Activated T-cell treated with anti-CD3 and anti-CD28 coated beads, Interleukin-2, amount 50 U/mL, for 4 hours (primary cell): ENCODE data around the gene POU3F3. TPM values are rescaled to one million over a fixed set of nuclear protein-coding genes. Genes with fewer than 3 reads are reported as not detected.

Experiments used
- ATAC-seq, 2 donors: fragments of 200-7000 bp; cut with Tn5 transposase; one replicate each; pipeline ENCODE4 v1.10.0; 2021
- DNase-seq: peaks from one replicate; pipeline ENCODE4 v3.0.0-alpha.2; 2020
- H3K27me3 Mint-ChIP-seq: one replicate; pipeline ENCODE4 v1.8.0; 2021; ENCODE audit warnings: low read depth, mixed read lengths
- H3K36me3 Mint-ChIP-seq: one replicate; pipeline ENCODE4 v1.8.0; 2022; ENCODE audit warnings: mixed read lengths; ENCODE audit not compliant: insufficient read depth
- H3K4me1 Mint-ChIP-seq: one replicate; pipeline ENCODE4 v1.8.0; 2021; ENCODE audit warnings: low read depth, mixed read lengths
- H3K4me3 Mint-ChIP-seq: one replicate; pipeline ENCODE4 v1.8.0; 2021; ENCODE audit warnings: mild to moderate bottlenecking, moderate library complexity, mixed read lengths
- H3K9me3 Mint-ChIP-seq: one replicate; pipeline ENCODE4 v1.8.0; 2021; ENCODE audit warnings: mixed read lengths
- total RNA-seq, 3 donors: library from RNA; stranded (reverse); gene quantifications; one replicate each; pipeline ENCODE4 v1.2.1, GENCODE V29; 2021

POU3F3 gene
- total RNA-seq, 3 donors from 2014 or later: not detected

DNA sequence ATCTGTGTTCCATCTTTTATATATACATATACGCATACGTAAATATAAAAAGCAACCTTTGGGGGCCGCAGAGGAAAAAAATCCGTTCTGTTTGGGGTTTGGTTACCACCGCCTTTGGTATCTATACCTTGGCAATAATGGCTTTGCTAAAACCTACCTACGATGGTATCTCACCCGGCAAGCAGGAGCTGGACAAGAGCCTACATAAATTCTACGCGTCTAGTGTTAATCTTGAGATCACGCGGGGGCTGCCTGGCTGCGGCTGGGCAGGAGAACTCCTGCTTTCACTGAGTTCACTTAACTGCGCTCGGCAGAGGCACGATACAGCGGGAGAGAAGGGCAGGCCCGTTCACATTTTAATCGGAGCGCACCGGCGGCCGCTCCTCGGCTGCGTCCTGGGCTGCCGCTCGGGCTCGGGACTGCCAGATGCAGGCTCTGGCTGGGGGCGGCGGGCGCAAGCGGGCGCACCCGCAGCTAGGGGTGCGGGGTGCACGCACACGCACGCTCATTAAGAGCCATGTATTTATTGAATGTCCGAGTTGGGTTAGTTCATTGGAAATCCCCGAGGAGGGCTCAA, 1.7 kb upstream of the POU3F3 start:
- Mint-ChIP-seq H3K27me3 (peaks cover 73% of the 10 kb centered on the region), H3K36me3 (no peaks in the 10 kb centered on the region), H3K4me1 (peaks cover 29% of the 10 kb centered on the region), H3K4me3 (peak overlapping the region; percentile 60), H3K9me3 (no peaks in the 10 kb centered on the region)
- peak in 1 of 2 donors; percentile 35 for ATAC-seq
- DNase-seq: no peak

DNA sequence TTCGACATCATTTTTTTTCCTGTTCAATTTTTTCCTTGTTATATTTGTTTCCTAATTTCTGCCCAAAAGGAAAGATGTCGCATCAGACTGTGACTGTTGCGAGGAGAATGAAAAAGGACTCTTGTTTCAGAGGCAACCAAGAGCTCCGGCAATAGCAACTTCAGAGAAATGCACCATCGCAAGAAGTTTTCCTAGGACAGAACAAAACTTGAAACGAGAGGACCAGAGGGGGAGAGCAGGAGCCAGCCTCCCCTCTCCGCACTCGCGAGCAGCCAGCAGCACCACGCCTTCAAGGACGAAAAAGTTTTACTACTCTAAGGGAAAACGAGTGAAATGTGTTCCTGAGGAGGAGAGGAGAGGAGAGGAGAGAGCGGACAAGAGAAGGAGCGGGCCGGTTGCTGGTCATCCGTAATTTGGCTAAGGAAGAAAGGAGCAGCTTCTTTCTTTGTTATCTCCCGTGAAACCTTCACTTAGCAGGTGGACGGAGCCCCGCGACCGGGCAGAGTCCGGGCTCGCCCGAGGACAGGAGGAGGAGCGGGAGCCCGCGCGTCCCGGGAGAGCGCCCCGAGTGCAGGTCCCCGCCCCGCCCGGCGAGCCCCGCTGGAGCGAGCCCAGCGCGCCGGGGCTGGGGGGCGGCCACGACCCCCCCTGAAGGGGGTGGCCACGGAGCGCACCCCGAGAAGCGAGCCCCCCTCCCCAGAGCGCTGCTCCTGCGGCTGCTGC, 744 bp downstream of the POU3F3 start:
- peak overlapping the region; percentile 81 for H3K4me3 Mint-ChIP-seq
- peaks cover 33% of the 10 kb centered on the region for H3K4me1 Mint-ChIP-seq

DNA sequence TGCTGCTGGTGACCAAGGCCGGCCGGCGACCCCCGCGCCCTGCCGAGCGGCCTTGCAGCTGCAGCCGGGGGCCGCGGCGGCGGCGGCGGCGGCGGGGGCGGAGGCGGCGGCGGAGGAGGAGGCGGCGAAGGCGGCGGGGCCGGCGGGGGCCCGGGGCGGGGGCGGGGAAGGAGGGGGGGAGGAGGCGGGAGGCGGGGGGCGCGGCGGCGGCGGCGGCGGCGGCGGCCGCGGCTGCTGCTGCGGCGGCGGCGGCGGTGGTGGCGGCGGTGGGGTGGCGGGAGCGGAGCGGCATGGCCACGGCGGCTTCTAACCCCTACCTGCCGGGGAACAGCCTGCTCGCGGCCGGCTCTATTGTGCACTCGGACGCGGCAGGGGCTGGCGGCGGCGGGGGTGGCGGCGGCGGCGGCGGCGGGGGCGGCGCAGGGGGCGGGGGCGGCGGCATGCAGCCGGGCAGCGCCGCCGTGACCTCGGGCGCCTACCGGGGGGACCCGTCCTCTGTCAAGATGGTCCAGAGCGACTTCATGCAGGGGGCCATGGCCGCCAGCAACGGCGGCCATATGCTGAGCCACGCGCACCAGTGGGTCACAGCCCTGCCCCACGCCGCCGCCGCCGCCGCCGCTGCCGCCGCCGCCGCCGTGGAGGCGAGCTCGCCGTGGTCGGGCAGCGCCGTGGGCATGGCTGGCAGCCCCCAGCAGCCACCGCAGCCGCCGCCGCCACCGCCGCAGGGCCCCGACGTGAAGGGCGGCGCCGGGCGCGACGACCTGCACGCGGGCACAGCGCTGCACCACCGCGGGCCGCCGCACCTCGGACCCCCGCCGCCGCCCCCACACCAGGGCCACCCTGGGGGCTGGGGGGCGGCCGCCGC, 1.5 kb downstream of the POU3F3 start:
- ATAC-seq (no peak), DNase-seq (no peak)
- H3K4me1 Mint-ChIP-seq: peaks cover 33% of the 10 kb centered on the region
- no peak overlapping the region for H3K4me3 Mint-ChIP-seq
- peaks cover 70% of the 10 kb centered on the region for H3K27me3 Mint-ChIP-seq
- H3K9me3 Mint-ChIP-seq: peaks cover 13% of the 10 kb centered on the region
- H3K36me3 Mint-ChIP-seq: no peaks in the 10 kb centered on the region

More for the DNA sequence above, 744 bp downstream of the POU3F3 start:
- Mint-ChIP-seq H3K36me3 (no peaks in the 10 kb centered on the region), H3K9me3 (peaks cover 13% of the 10 kb centered on the region), H3K27me3 (peaks cover 69% of the 10 kb centered on the region)
- DNase-seq (no peak), ATAC-seq (no peak)

DNA sequence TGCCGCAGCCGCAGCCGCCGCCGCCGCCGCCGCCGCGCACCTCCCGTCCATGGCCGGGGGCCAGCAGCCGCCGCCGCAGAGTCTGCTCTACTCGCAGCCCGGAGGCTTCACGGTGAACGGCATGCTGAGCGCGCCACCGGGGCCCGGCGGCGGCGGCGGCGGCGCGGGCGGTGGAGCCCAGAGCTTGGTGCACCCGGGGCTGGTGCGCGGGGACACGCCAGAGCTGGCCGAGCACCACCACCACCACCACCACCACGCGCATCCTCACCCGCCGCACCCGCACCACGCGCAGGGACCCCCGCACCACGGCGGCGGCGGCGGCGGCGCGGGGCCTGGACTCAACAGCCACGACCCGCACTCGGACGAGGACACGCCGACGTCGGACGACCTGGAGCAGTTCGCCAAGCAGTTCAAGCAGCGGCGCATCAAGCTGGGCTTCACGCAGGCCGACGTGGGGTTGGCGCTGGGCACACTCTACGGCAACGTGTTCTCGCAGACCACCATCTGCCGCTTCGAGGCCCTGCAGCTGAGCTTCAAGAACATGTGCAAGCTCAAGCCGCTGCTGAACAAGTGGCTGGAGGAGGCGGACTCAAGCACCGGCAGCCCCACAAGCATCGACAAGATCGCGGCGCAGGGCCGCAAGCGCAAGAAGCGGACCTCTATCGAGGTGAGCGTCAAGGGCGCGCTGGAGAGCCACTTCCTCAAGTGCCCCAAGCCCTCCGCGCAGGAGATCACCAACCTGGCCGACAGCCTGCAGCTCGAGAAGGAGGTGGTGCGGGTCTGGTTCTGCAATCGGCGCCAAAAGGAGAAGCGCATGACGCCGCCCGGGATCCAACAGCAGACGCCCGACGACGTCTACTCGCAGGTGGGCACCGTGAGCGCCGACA, 2.4 kb downstream of the POU3F3 start:
- Mint-ChIP-seq H3K36me3 (no peaks in the 10 kb centered on the region), H3K27me3 (peaks cover 68% of the 10 kb centered on the region), H3K4me3 (peak overlapping the region; percentile 45), H3K4me1 (peaks cover 33% of the 10 kb centered on the region), H3K9me3 (peaks cover 15% of the 10 kb centered on the region)
- no peak for DNase-seq
- no peak for ATAC-seq

DNA sequence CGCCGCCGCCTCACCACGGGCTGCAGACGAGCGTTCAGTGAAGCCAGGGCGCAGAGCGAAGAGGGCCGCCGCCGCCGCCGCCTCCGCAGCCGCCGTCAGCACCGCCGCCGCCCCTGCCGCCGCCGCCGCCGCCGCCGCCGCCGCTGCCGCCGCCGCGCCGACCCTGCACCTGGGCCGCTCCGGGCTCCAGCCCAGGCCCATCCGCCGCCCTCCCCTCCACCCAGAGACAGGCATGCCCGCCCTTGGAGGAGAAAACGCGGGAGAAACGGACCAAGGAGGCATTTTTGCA, 3.0 kb downstream of the POU3F3 start:
- H3K9me3 Mint-ChIP-seq: peaks cover 17% of the 10 kb centered on the region
- H3K4me3 Mint-ChIP-seq: peak overlapping the region; percentile 54
- no peaks in the 10 kb centered on the region for H3K36me3 Mint-ChIP-seq
- ATAC-seq: no peak
- peaks cover 31% of the 10 kb centered on the region for H3K4me1 Mint-ChIP-seq
- H3K27me3 Mint-ChIP-seq: peaks cover 68% of the 10 kb centered on the region
- no peak for DNase-seq

DNA sequence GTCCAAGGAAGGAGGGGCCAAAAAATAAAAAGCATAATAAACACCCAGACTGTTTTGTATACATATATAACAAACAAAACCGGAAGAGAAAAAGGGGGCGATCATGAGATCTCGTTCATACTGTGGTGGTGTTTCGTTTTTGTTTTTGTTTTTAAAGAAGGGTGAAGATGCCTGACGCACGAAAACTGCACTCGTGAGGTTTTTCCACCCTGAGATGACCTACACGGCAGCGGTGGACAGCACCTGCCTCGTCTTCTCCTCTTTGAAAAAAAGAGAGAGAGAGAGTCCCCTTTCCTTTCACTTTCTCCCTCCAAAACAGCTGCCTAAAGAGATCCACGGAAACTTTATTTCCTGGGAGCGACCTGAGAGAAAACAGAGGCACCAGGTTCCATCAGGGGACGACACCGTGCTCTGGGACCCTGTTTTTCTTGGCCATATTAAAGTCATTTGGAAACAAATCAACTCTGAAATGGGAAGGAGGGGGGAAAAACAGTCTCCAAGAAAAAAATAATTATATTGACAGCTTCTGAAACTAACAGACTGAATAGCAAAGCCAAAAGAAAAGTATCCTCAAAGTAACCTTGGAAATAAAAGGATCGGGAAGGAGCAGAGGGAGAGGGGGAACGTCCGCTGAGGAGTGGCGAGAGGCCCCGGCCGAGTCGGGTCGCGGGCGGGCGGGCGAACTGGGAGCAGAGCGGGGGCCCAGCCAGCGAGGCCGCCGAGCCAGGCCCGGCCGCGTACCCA, 3.5 kb downstream of the POU3F3 start:
- peaks cover 17% of the 10 kb centered on the region for H3K9me3 Mint-ChIP-seq
- peaks cover 28% of the 10 kb centered on the region for H3K4me1 Mint-ChIP-seq
- H3K36me3 Mint-ChIP-seq: no peaks in the 10 kb centered on the region
- ATAC-seq (no peak), DNase-seq (no peak)
- peaks cover 69% of the 10 kb centered on the region for H3K27me3 Mint-ChIP-seq
- peak overlapping the region; percentile 54 for H3K4me3 Mint-ChIP-seq

DNA sequence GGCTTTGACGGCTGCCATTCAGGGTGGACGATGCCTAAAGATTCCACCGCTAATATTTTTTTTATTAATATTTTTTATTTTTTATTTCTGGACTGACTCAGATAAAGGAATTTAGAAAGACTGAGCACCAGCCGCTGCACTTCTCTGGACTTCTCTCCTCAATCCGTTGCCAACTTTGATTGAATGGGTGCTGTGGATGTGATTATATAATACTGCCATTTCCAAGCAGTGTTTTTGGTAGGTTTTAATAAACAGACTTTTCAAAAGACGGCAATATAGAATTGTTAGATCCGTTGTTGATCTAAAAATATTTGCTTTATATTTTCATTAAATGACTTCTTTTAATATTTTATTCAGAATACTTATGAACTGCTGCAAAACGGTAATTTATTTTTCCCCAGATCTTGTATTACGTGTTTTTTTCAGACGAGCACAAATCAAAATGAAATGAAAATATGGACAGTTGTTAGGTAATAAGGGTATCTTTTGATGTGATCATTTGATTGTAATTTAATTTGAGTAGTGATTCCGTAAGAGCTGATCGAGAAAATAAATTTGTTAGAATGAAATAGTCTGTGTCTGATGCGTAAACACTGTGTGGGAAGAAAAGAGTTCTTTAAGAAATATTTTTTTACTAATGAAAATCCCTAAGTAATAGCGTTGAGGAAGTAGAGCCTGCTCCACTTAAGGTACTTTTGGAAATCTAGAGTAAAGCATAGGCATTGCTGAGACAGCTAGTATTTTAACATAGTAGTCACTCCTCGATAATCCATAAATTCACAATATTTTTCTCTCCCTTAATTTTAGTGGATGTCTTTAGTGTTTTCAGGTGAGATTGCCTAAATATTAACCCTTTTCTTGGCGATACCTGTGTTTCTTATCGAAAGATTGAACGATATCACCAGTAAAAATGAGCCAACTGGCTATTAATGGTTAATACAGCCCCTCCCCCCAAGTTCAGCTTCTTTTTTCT, 4.4 kb downstream of the POU3F3 start:
- Mint-ChIP-seq H3K27me3 (peaks cover 64% of the 10 kb centered on the region), H3K9me3 (peaks cover 17% of the 10 kb centered on the region), H3K4me3 (no peak overlapping the region), H3K36me3 (no peaks in the 10 kb centered on the region), H3K4me1 (peaks cover 21% of the 10 kb centered on the region)
- ATAC-seq (no peak), DNase-seq (no peak)

DNA sequence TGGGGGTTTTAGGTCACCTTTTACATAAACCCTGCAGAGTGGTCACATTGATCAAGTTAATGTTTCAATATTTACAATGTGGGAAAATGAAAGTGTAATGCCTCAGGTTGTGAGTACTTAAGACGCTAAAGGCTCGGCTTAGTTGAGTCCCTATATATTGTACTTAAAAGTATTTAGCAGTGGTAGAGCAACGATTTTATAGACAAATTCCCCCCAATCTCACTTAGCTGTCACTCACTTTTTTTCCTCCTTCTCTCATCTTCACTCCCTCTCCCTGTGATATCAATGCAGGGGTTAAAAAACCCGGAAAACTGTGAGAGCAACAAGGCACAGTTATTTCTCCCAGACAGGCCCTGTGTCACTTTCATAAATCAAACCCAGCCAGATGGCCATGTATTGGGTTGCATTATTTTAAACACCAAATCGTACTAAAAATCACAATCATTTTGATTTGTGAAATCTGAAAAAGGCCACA, 5.4 kb downstream of the POU3F3 start:
- ATAC-seq (no peak), DNase-seq (no peak)
- Mint-ChIP-seq H3K4me3 (no peak overlapping the region), H3K9me3 (peaks cover 17% of the 10 kb centered on the region), H3K36me3 (no peaks in the 10 kb centered on the region), H3K27me3 (peaks cover 66% of the 10 kb centered on the region), H3K4me1 (peaks cover 14% of the 10 kb centered on the region)

DNA sequence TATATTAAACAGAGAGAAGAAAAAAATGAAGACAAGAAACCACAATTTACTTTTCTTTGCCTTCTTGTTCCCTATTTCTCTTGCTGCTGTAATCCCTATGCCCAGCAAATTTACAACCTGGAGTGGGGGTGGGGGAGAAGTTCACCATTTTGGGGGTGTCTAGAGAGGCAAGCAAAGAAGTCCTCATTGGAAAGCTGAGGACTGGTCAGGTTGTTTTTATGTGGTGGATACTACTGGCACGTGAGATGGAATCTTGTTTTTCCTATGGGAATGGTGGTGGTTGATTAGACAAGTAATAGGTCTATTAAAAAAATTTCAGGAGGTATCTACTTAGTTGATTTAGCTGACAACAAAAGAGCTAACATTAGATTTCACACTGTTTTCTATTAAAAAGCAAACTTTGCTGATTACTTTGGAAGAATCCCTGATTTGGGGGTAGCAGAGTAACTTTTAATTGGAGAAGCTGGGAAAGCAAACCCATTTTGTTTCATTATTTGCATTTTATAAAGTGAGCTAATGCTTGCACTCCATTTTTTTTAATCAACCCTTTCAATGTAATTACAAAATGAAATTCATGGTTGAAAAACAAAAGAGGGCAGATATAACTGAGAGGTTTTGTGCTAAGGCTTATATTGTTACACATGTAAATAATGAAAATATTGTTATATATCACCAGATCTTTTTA, 6.0 kb downstream of the POU3F3 start:
- Mint-ChIP-seq H3K36me3 (no peaks in the 10 kb centered on the region), H3K4me3 (no peak overlapping the region), H3K4me1 (peaks cover 9% of the 10 kb centered on the region), H3K9me3 (peaks cover 17% of the 10 kb centered on the region), H3K27me3 (peaks cover 65% of the 10 kb centered on the region)
- no peak for ATAC-seq
- DNase-seq: no peak

DNA sequence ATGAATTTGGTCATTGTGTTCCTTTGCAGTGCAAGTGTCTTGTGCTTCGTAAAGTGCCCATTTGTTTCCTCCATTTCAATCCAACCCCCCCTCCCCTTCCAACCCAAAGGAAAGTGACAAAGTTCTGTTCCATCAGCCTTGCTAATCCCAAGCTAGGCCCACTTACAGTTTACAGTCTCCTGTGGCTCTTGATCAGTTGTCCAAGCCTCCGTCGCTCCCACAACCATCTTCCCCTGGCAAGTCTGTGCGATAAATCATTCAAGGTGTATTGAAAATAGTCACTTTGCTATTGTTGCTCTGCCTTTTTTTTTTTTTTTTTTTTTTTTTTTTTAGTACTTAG, 6.5 kb downstream of the POU3F3 start:
- Mint-ChIP-seq H3K4me3 (no peak overlapping the region), H3K4me1 (peaks cover 9% of the 10 kb centered on the region), H3K27me3 (peaks cover 70% of the 10 kb centered on the region), H3K36me3 (no peaks in the 10 kb centered on the region), H3K9me3 (peaks cover 17% of the 10 kb centered on the region)
- DNase-seq (no peak), ATAC-seq (no peak)

DNA sequence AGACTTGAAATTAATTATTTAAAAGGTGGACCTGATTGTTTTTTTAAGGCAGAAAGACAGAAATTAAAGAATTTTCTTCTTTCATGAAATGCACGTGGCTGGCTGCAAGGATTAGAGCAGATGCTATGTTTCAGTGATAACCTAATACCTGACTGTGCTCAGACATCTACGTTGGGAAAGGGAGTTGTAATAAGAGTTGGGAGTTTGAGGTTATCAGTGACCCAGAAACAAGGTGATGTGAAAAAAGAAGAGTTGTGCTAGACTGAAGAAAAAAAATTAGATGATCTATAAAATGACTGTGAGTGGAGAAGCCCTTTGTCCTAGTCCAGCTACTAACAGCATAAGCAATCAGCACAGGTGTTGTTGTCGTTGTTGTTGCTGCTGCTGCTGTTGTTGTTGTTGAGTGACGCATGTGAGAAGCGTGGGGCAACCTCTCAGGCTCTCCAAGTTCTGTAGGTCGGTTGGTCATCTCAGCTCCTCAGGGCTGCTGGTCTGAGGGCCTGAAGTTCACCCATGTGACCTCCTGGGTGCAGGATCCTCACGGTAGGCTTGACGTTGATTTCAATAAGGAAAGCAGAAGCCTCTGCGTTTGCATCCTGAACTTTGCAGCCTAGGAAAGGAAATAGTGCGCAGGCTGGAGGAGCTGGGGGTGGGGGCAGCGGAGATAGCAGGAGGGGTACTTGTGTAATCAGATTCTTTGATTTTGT, 7.6 kb downstream of the POU3F3 start:
- Mint-ChIP-seq H3K27me3 (peaks cover 78% of the 10 kb centered on the region), H3K9me3 (peaks cover 17% of the 10 kb centered on the region), H3K36me3 (no peaks in the 10 kb centered on the region), H3K4me1 (peaks cover 6% of the 10 kb centered on the region), H3K4me3 (no peak overlapping the region)
- ATAC-seq: no peak
- no peak for DNase-seq
